ENCODE data around the gene TLR5.

GRCh38 chr1:223152399-223152798 lies 9.4 kb upstream of the TLR5 start:
- TF ChIP-seq EZH2 (IDR thresholded peaks at IDR 0.05; ENCODE audit: low read depth) (no peak), CTCF (conservative IDR thresholded peaks at IDR 0.05) (no peak)
